DOHH2 (cell line): ENCODE data around the gene KRT17.

Source experiments
- CTCF ChIP-seq: fragments of 200-600 bp; sonication (generic); IDR thresholded peaks from one replicate; pipeline ENCODE4 v1.5.1; 2014; ENCODE audit warnings: antibody characterized with exemption, mild to moderate bottlenecking, low read depth, low read length; ENCODE audit not compliant: poor library complexity, severe bottlenecking
- EZH2phosphoT487 ChIP-seq: fragments of 200-600 bp; sonication (generic); IDR thresholded peaks from 2 replicates; pipeline ENCODE4 v1.6.1; 2017; ENCODE audit warnings: borderline replicate concordance, mild to moderate bottlenecking, antibody characterized with exemption, low read length, moderate library complexity, mixed read lengths

DNA sequence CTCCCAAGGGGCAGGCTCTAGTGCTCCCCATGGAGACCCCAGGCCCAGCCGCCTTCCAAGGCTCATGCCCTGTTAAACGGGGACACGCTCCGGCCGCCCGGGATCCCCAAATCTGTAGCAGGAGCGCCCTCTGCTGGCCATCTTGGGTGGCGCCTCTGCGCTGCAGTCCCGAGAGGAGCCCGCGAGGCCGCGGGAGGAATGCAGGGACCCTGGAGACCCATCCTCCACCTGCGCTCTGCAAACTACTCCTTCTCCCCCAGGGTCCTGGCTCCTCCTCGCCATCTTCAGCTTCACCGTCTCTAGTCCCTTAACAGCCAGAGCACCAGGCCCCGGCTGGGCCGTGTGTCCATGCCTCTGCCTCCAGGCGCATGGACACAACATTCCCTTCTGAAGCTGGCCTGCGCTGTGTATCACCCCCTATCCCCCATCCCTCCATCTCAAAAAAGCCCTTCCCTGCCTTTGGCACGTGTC is 23.6 kb upstream of the KRT17 start:
- TF ChIP-seq CTCF (peak; percentile 86), EZH2phosphoT487 (no peak)
